ENCODE data around the gene IGSF3.

- TF ChIP-seq POLR2A (IDR thresholded peaks at IDR 0.05), result no peak
- TF ChIP-seq CTCF (IDR thresholded peaks at IDR 0.05 in 4 of 5, conservative IDR thresholded peaks at IDR 0.05 in 1 of 5), result no peak
Observed at GRCh38 chr1:116537040-116537831, 130.3 kb downstream of the IGSF3 start.

All from gastrocnemius medialis (tissue), 4 donors.